Fibroblast of gingiva (primary cell): Measurements from ENCODE around the gene ESF1.
"Not testable (repeated sequence)": the region's sequence is repeated elsewhere in the genome, so short reads cannot be mapped to it uniquely, and the experiment has no call there.

Source experiments
- DNase-seq: peaks from one replicate; pipeline ENCODE4 v3.0.0-alpha.2; 2011; ENCODE audit warnings: low read depth

ESF1 gene

DNA sequence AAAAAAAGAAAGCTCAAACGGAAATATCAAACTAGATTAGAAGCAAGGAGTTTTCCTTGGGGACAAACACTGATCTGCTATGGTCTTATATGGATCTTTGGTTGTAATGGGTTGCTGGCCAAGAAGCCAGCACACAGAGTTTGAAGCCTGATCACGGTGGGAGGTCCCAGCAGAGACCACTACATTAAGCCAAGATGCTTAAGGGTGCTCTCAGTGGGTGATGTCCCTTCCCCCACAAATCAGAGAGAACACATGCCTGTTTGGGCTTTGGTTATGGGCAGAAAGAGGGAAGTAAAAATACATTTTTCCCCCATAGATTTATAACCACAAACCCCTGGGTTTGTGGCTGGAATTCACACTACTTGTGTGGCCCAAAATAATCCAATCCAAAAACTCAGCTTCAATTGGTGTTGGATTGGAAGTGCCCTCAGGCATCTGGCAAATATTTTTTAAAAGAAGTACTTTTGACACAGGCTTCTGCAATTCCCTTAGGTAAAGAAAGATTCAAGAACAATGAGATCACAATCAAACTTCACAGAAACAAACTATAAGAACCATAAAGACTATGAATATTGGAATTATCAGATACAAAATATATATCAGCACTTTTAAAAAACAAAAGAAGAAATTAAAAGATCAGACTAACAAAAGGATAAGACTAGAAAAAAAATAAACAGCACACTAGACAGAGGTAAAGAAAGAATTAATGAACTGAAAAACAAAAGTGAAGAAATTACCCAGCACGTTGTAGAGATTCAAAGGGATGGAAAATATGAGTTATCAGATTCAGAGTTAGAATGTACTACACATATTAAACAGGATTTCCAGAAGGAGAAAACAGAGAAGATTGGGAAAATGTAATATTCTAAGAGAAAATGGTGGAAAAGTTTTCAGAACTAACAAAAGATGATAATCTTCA is 44.7 kb downstream of the ESF1 start:
- DNase-seq = peak; percentile 66

GRCh38 chr20:13738187-13738586 is 46.5 kb downstream of the ESF1 start:
- not testable (repeated sequence) for DNase-seq

- peak; percentile 93 for DNase-seq
Observed at GRCh38 chr20:13736436-13737191, 48.1 kb downstream of the ESF1 start.

GRCh38 chr20:13735826-13736225 is 48.9 kb downstream of the ESF1 start:
- no peak for DNase-seq

DNA sequence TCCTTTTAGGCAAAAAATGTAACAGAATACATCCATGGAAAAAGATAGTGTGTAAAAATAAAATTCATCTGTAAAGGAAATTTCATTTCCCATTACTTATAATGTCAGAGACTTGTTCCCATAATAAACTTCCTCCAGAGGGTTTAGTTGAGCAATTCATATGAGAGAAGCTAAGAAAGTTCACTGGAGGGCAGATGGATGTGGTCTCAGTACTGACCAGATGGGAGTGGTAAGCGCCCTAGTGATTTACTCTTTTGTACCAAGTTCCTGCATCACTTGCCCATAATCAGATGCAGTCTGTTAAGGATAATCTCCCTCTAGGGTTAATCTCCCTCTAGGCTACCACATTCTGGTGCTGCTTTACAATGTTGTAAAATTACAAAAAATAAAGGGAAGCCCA is 61.7 kb downstream of the ESF1 start:
- DNase-seq = peak; percentile 47

DNA sequence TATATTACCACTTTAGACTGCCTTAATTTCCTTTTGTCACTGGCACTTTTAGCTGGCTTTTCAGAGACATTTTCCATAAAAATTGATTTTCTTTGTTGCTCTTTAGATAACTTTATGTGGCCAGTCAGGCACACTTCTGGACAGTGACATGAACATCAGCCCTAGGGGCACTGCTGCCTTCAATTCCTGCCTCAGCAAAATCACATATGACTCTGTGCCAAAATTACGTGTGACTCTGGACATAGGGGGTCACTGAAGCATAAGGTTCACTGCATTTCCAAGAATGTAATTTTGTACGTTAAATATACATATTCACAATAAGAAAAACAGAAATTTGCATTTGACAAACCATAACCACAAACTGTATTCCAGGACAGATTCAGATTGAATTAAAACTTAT is 66.5 kb downstream of the ESF1 start:
- DNase-seq = no peak

- DNase-seq = peak; percentile 44
Observed at GRCh38 chr20:13717631-13718044, 67.1 kb downstream of the ESF1 start.

- DNase-seq = no peak
Observed at GRCh38 chr20:13715171-13715570, 69.5 kb downstream of the ESF1 start.

DNA sequence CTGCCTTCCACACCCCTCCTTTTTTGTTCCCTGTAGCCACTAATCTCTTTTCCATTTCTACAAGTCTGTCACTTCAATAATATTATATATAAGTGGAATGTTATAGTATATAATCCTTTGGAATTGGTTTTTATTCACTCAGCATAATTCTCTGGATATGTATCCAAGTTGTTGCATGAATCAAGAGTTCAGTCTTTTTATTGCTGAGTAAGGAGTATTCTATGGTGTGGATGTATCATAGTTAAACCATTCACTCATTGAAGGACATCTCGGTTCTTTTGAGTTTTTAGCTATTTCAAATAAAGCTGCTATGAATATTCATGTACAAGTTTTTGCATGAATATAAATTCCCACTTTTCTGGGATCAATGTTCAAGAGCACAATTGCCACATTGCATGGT is 76.5 kb downstream of the ESF1 start:
- DNase-seq = no peak

GRCh38 chr20:13703265-13703664 is 81.5 kb downstream of the ESF1 start:
- DNase-seq = no peak

GRCh38 chr20:13701486-13701885 is 83.2 kb downstream of the ESF1 start:
- no peak for DNase-seq

- peak; percentile 42 for DNase-seq
Observed at GRCh38 chr20:13700761-13701160, 84.0 kb downstream of the ESF1 start.

GRCh38 chr20:13694420-13695150 is 90.1 kb downstream of the ESF1 start:
- DNase-seq = peak; percentile 71

GRCh38 chr20:13692802-13693736 is 91.7 kb downstream of the ESF1 start:
- DNase-seq = no peak

GRCh38 chr20:13690943-13691342 is 93.8 kb downstream of the ESF1 start:
- DNase-seq = no peak

- no peak for DNase-seq
Observed at GRCh38 chr20:13687815-13688214, 96.9 kb downstream of the ESF1 start.

- DNase-seq = no peak
Observed at GRCh38 chr20:13685623-13686022, 99.1 kb downstream of the ESF1 start.

DNA sequence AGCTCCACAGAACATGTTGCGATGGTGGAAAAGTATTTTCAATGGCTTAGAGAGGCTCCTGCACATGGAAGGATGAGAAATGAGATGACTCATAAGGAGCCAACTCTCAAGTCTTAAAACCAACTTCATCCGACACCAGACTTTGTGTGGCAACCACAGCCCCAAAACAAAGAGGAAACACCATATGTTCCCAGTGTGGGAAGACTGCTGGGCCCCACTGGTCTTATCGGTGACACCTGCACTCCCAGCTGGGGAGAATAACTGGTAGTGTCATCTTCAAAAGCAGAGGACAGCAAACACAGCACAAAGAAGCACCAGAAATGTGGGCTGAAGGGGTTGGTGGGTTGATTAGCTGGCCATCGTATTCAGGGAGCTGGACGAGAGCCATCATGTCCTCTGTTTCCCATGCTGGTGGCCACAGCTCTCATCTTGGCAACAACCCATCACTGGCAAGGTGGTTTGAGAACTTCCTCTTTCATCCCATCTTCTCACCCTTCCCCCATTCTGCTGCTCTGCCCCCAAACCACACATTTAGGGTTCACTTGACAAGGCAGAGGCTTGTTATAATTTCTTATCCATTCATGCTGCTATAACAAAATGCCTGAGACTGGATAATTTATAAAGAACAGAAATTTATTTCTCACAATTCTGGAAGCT is 100.0 kb downstream of the ESF1 start:
- no peak for DNase-seq

DNA sequence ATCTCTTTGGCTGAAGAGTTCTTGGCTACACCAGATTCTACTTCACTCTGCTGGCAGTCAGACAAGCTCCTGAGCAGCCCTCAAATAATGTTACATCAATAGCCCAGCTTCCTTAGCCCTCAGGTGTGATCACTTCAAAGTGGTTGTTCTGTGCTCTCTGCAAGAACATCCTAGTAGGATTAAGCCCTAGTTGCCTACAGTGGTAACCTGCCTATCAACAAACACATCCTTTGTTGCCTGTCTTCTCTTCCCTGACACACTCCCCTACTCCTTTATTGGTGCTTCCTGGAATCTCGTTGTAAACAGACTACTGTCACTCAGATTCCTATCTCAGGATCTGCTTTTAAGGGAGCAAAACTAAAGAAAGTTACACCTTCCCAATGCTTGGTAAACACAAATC is 100.9 kb downstream of the ESF1 start:
- no peak for DNase-seq

DNA sequence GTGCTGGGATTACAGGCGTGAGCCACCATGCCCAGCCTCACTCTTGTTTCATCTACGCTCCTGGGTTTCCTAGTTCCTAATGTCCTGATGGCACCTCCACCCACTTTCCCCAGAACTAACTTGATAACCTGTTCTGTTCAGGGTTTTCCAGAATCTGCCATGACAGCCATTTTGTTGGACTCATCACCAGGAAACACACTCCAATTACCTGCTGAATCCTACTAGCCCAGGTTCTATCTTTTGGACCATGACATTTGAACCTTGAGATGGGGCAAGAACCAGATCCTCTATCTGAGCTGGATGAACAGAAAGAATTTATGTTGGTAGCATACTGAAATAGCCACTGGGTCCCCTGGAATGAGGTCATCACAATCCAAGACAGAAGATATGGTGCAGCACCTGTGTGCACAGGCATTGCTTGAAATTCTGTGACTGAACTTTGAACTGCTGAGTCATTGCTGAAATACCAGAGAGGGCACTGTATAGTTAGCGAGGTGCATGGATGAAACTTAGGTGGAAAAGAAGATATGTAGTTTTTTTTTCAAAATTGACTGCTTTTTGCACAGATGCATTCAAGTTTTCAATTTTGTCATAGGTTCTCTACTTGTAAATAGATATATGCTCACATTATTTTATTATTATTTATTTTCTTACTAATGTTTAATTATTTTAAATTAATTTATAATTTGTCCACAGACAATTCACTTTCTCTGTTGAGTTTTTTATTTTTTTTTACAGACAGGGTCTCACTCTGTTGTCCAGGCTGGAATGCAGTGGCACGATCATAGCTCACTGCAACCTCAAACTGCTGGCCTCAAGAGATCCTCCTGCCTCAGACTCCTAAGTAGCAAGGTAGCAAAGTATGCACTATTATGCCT is 103.2 kb downstream of the ESF1 start:
- no peak for DNase-seq
